CD4-positive, CD25-positive, alpha-beta regulatory T cell (primary cell): ENCODE measurements around the gene ZNF385A. TPM values are rescaled to one million over a fixed set of nuclear protein-coding genes. Genes with fewer than 3 reads are reported as not detected.

Experiments
- ATAC-seq, 2 donors: fragments of 150-1000 bp; cut with Tn5 transposase; one replicate each; pipeline ENCODE4 v1.10.0; 2021; ENCODE audit warnings: low read depth in 2 of 2, moderate number of reproducible peaks in 2 of 2, moderate library complexity in 1 of 2
- DNase-seq, 3 donors: peaks; one replicate each; pipeline versions ENCODE4 v3.0.0 to v3.0.0-alpha.2; 2012 to 2022; ENCODE audit warnings: mixed read lengths in 1 of 3
- H3K27ac ChIP-seq: one replicate; pipeline ENCODE4 v1.7.0; 2013; ENCODE audit warnings: mild to moderate bottlenecking, low read length; ENCODE audit not compliant: insufficient read depth, poor library complexity, severe bottlenecking
- H3K27me3 ChIP-seq: one replicate; pipeline ENCODE4 v1.7.0; 2013; ENCODE audit warnings: low read length; ENCODE audit not compliant: control insufficient read depth, insufficient read depth
- H3K36me3 ChIP-seq: one replicate; pipeline ENCODE4 v1.7.0; 2013; ENCODE audit warnings: mild to moderate bottlenecking, low read length, moderate library complexity; ENCODE audit not compliant: control insufficient read depth, insufficient read depth
- H3K4me1 ChIP-seq: 2 replicates; pipeline ENCODE4 v1.7.0; 2013; ENCODE audit warnings: mild to moderate bottlenecking, low read length; ENCODE audit not compliant: insufficient read depth, control insufficient read depth, poor library complexity, severe bottlenecking
- H3K4me3 ChIP-seq: one replicate; pipeline ENCODE4 v1.7.0; 2013; ENCODE audit warnings: low read depth, mild to moderate bottlenecking, low read length, moderate library complexity
- H3K9me3 ChIP-seq, 2 experiments: 1 replicate in 1 of 2; 2 replicates in 1 of 2; pipeline ENCODE4 v1.7.0; 2013; ENCODE audit warnings: low read length in 2 of 2, mild to moderate bottlenecking in 1 of 2, moderate library complexity in 1 of 2; ENCODE audit not compliant: control insufficient read depth in 2 of 2
- H3K27ac Mint-ChIP-seq, 3 donors: one replicate each; pipeline ENCODE4 v1.8.0; 2020 to 2022; ENCODE audit warnings: mild to moderate bottlenecking in 3 of 3, mixed read lengths in 3 of 3, moderate library complexity in 2 of 3
- H3K27me3 Mint-ChIP-seq: one replicate; pipeline ENCODE4 v1.8.0; 2022; ENCODE audit warnings: mild to moderate bottlenecking, mixed read lengths
- H3K36me3 Mint-ChIP-seq: one replicate; pipeline ENCODE4 v1.8.0; 2020; ENCODE audit warnings: mixed read lengths
- H3K4me1 Mint-ChIP-seq, 4 donors: one replicate each; pipeline ENCODE4 v1.8.0; 2020 to 2022; ENCODE audit warnings: mixed read lengths in 4 of 4, mild to moderate bottlenecking in 1 of 4
- H3K4me3 Mint-ChIP-seq, 4 donors: one replicate each; pipeline ENCODE4 v1.8.0; 2020 to 2022; ENCODE audit warnings: mild to moderate bottlenecking in 4 of 4, mixed read lengths in 4 of 4, moderate library complexity in 3 of 4
- H3K9me3 Mint-ChIP-seq, 7 donors: one replicate each; pipeline ENCODE4 v1.8.0; 2020 to 2022; ENCODE audit warnings: mixed read lengths in 7 of 7, mild to moderate bottlenecking in 3 of 7, moderate library complexity in 2 of 7
- polyA plus RNA-seq, 4 donors: library from polyadenylated mRNA; unstranded; fragments of 300-500 nt; fragmentation: Illumina TruSeq; gene quantifications; one replicate each; pipeline ENCODE4 v1.2.3, GENCODE V29; 2021
- total RNA-seq: library from RNA; stranded (reverse); gene quantifications from one replicate; pipeline ENCODE4 v1.2.3, GENCODE V29; 2022

Gene ZNF385A
- total and polyA plus RNA-seq, 5 donors from 2014 or later: 0.14 to 0.86 (median 0.17) TPM; not detected in 2

GRCh38 chr12:54340846-54341245, 43.7 kb downstream of the ZNF385A start:
- Histone ChIP-seq H3K36me3 (peaks cover 55% of the 10 kb centered on the region), H3K4me3 (no peak overlapping the region), H3K4me1 (no peaks in the 10 kb centered on the region), H3K27ac (no peak overlapping the region), H3K27me3 (no peaks in the 10 kb centered on the region), H3K9me3 (no peaks in the 10 kb centered on the region)
- H3K27ac Mint-ChIP-seq: peak overlapping the region in 1 of 3 donors; percentile 35
- no peaks in the 10 kb centered on the region for H3K9me3 Mint-ChIP-seq
- H3K36me3 Mint-ChIP-seq: peaks cover 37% of the 10 kb centered on the region
- DNase-seq (no peak), ATAC-seq (no peak)
- H3K4me1 Mint-ChIP-seq: peaks cover 15 to 28% (median 23%) of the 10 kb centered on the region in 4 donors
- H3K4me3 Mint-ChIP-seq: no peak overlapping the region
- H3K27me3 Mint-ChIP-seq: no peaks in the 10 kb centered on the region

GRCh38 chr12:54338698-54339296, 45.7 kb downstream of the ZNF385A start:
- H3K36me3 ChIP-seq: peaks cover 43% of the 10 kb centered on the region
- ATAC-seq: no peak
- H3K36me3 Mint-ChIP-seq: peaks cover 33% of the 10 kb centered on the region

GRCh38 chr12:54337854-54338650, 46.5 kb downstream of the ZNF385A start:
- DNase-seq (no peak), ATAC-seq (no peak)
- Histone ChIP-seq H3K4me1 (peaks cover 4% of the 10 kb centered on the region), H3K27me3 (no peaks in the 10 kb centered on the region), H3K36me3 (peaks cover 35% of the 10 kb centered on the region), H3K27ac (no peak overlapping the region), H3K9me3 (no peaks in the 10 kb centered on the region), H3K4me3 (no peak overlapping the region)
- Mint-ChIP-seq H3K36me3 (peaks cover 31% of the 10 kb centered on the region), H3K27me3 (no peaks in the 10 kb centered on the region), H3K4me1 (peaks cover 16 to 46% (median 29%) of the 10 kb centered on the region in 4 donors), H3K27ac (peak overlapping the region; percentile 21 to 66 (median 56)), H3K4me3 (no peak overlapping the region), H3K9me3 (no peaks in the 10 kb centered on the region)

More at GRCh38 chr12:54338698-54339296, 45.7 kb downstream of the ZNF385A start:
- Histone ChIP-seq H3K4me1 (peaks cover 2% of the 10 kb centered on the region), H3K9me3 (no peaks in the 10 kb centered on the region), H3K4me3 (no peak overlapping the region), H3K27me3 (no peaks in the 10 kb centered on the region), H3K27ac (no peak overlapping the region)
- Mint-ChIP-seq H3K27me3 (no peaks in the 10 kb centered on the region), H3K9me3 (no peaks in the 10 kb centered on the region), H3K4me3 (no peak overlapping the region), H3K27ac (peak overlapping the region in 2 of 3 donors; percentile 3 to 28), H3K4me1 (peaks cover 15 to 38% (median 25%) of the 10 kb centered on the region in 4 donors)
- no peak for DNase-seq

GRCh38 chr12:54337280-54337842, 47.2 kb downstream of the ZNF385A start:
- H3K36me3 ChIP-seq: peaks cover 29% of the 10 kb centered on the region
- peaks cover 7% of the 10 kb centered on the region for H3K4me1 ChIP-seq
- ATAC-seq: no peak
- no peaks in the 10 kb centered on the region for H3K9me3 ChIP-seq
- no peak for DNase-seq
- Mint-ChIP-seq H3K9me3 (no peaks in the 10 kb centered on the region), H3K4me1 (peaks cover 16 to 49% (median 29%) of the 10 kb centered on the region in 4 donors), H3K27ac (peak overlapping the region in 2 of 3 donors; percentile 21 to 66), H3K36me3 (peaks cover 27% of the 10 kb centered on the region), H3K4me3 (no peak overlapping the region), H3K27me3 (no peaks in the 10 kb centered on the region)
- no peak overlapping the region for H3K4me3 ChIP-seq
- H3K27me3 ChIP-seq: no peaks in the 10 kb centered on the region
- H3K27ac ChIP-seq: no peak overlapping the region

GRCh38 chr12:54333420-54334034, 51.0 kb downstream of the ZNF385A start:
- Mint-ChIP-seq H3K27me3 (no peaks in the 10 kb centered on the region), H3K9me3 (no peaks in the 10 kb centered on the region), H3K4me1 (peaks cover 21 to 72% (median 49%) of the 10 kb centered on the region in 4 donors), H3K36me3 (peaks cover 9% of the 10 kb centered on the region), H3K27ac (peak overlapping the region in 1 of 3 donors; percentile 60), H3K4me3 (no peak overlapping the region)
- no peaks in the 10 kb centered on the region for H3K27me3 ChIP-seq
- no peaks in the 10 kb centered on the region for H3K9me3 ChIP-seq
- H3K4me1 ChIP-seq: peaks cover 43% of the 10 kb centered on the region
- H3K36me3 ChIP-seq: peaks cover 6% of the 10 kb centered on the region
- DNase-seq (no peak), ATAC-seq (no peak)
- H3K27ac ChIP-seq: no peak overlapping the region
- H3K4me3 ChIP-seq: no peak overlapping the region

- H3K4me1 Mint-ChIP-seq: peaks cover 10 to 70% (median 49%) of the 10 kb centered on the region in 4 donors
These were observed 53.1 kb downstream of the ZNF385A start for GRCh38 chr12:54331461-54331860.

GRCh38 chr12:54330442-54330841, 54.1 kb downstream of the ZNF385A start:
- Mint-ChIP-seq H3K27me3 (no peaks in the 10 kb centered on the region), H3K36me3 (peaks cover 6% of the 10 kb centered on the region), H3K4me3 (peak overlapping the region; percentile 5 to 84 (median 12)), H3K4me1 (peaks cover 10 to 70% (median 46%) of the 10 kb centered on the region in 4 donors), H3K9me3 (no peaks in the 10 kb centered on the region), H3K27ac (peak overlapping the region; percentile 82 to 92 (median 87))
- Histone ChIP-seq H3K36me3 (peaks cover 3% of the 10 kb centered on the region), H3K4me3 (peak overlapping the region; percentile 46), H3K4me1 (peaks cover 54% of the 10 kb centered on the region), H3K27me3 (no peaks in the 10 kb centered on the region), H3K27ac (peak overlapping the region; percentile 59), H3K9me3 (no peaks in the 10 kb centered on the region)
- ATAC-seq: no peak
- DNase-seq: no peak

More at GRCh38 chr12:54331461-54331860, 53.1 kb downstream of the ZNF385A start:
- Histone ChIP-seq H3K9me3 (no peaks in the 10 kb centered on the region), H3K36me3 (peaks cover 4% of the 10 kb centered on the region), H3K27ac (peak overlapping the region; percentile 60), H3K4me1 (peaks cover 46% of the 10 kb centered on the region), H3K27me3 (no peaks in the 10 kb centered on the region), H3K4me3 (peak overlapping the region; percentile 40)
- no peak for ATAC-seq
- peak overlapping the region in 3 of 4 donors; percentile 27 to 56 (median 36) for H3K4me3 Mint-ChIP-seq
- H3K36me3 Mint-ChIP-seq: peaks cover 6% of the 10 kb centered on the region
- H3K9me3 Mint-ChIP-seq: no peaks in the 10 kb centered on the region
- DNase-seq: no peak
- H3K27ac Mint-ChIP-seq: peak overlapping the region; percentile 66 to 92 (median 92)
- H3K27me3 Mint-ChIP-seq: no peaks in the 10 kb centered on the region
